ENCODE results near the gene TGM5. TPM values are rescaled to one million over a fixed set of nuclear protein-coding genes. Genes with fewer than 3 reads are reported as not detected.
A peak's percentile ranks its signal among the peaks of the same experiment; 100 is the strongest.

Gene TGM5
- polyA plus RNA-seq, 6 donors from 2014 or later = not detected

DNA sequence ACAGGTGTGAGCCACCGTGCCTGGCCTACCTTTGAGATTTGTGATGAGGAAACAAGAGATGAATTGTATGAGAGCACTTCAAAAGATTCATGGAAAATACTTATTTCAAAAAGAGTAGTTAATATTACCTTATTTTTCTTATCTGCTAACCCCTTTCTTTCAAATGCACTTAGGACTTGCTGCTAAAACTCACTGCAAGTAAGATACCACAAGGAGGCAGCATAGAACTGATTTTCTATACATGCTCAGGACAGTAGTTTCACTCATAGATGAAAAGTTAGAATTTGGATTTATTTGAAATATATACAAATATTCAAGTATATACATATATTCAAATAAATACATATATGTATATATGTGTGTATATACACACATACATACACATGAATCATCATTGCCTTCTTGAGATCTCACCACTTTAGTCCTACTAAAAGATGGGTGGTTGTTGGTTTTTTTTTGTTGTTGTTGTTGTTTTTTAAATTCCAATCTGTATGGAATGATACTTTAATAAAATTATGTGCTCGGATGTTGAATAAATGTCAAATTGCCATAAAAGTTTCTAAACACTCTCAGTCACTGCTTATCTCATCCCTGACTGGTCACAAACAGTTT, 79.1 kb downstream of the TGM5 start:
- Mint-ChIP-seq H3K4me3 (peak overlapping the region in 7 of 8 donors; percentile 62 to 97 (median 76)), H3K36me3 (peaks cover 15 to 36% of the 10 kb centered on the region in 2 donors), H3K9me3 (no peaks in the 10 kb centered on the region), H3K27ac (peak overlapping the region in 5 of 6 donors; percentile 37 to 97 (median 78)), H3K27me3 (no peaks in the 10 kb centered on the region), H3K4me1 (peaks cover 34 to 44% (median 35%) of the 10 kb centered on the region in 3 donors)
- DNase-seq = peak; percentile 26
- ATAC-seq (ENCODE audit: low read depth in 2 of 2) = no peak

DNA sequence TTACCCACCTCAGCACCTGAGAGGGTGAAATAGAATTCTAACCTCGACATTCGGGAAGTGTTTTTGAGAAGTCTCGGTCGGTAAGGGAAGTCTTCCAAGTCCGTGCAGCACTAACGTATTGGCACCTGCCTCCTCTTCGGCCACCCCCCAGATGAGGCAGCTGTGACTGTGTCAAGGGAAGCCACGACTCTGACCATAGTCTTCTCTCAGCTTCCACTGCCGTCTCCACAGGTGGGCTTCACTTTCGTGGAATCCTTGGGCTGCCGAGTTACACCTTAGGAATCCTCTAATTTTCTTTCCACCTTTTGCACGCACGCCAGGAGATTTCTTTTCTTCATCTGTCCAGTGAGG, 80.8 kb downstream of the TGM5 start:
- Mint-ChIP-seq H3K9me3 (no peaks in the 10 kb centered on the region), H3K4me3 (peak overlapping the region; percentile 94 to 97 (median 96)), H3K4me1 (peaks cover 31 to 41% (median 31%) of the 10 kb centered on the region in 3 donors), H3K27ac (peak overlapping the region; percentile 95 to 99 (median 97)), H3K27me3 (no peaks in the 10 kb centered on the region), H3K36me3 (peaks cover 6 to 25% of the 10 kb centered on the region in 2 donors)
- ATAC-seq (ENCODE audit: low read depth in 2 of 2) = peak; percentile 11 to 30
- DNase-seq = no peak

DNA sequence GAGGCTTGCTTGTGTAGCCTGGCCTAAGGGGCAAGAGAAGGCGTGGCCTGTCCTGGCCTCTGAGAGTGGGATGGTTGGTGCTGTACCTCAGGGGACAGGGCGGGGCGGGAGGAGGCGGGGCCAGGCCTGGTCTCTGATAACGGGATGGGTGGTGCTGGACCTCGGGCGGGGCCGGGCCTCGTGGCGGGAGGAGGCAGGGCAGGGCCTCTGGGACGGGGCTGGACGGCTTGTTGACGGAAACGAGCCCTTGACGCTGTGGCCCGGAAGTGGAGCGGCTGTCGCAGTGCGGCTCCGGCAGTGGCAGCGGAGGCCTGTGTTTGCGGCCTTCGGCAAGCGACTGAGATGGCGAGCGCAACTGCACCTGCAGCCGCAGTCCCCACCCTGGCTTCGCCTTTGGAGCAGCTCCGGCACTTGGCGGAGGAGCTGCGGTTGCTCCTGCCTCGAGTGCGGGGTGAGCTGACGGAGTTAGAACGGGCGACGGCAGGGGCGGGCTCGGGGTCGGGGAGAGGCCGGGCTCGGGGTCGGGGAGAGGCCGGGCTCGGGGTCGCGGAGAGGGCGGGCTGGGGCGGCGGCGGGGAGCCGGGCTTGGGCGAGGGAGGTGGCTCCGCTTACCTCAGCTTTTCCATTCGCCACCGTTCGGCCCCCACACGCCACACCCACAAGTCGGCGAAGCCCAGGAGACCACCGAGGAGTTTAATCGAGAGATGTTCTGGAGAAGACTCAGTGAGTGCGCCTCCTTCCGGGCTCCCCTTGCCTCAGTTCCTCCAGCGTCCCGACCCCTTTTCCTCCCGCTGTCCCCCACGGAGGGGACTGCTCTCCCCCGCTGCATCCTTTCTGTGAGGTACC, 81.3 kb downstream of the TGM5 start, which contains the start of gene CCNDBP1:
Gene CCNDBP1 (plus strand): TSS at position 247 of the 846 bp plus-strand sequence. CDS start 96 bp downstream, at position 343.
- Mint-ChIP-seq H3K9me3 (no peaks in the 10 kb centered on the region), H3K4me3 (peak within 1 kb of the TSS; percentile 94 to 97 (median 96)), H3K27ac (peak within 1 kb of the TSS; percentile 95 to 99 (median 97)), H3K27me3 (no peaks in the 10 kb centered on the region), H3K36me3 (peaks cover under 1 to 19% of the 10 kb centered on the region in 2 donors), H3K4me1 (peaks cover 30 to 41% (median 31%) of the 10 kb centered on the region in 3 donors)
- peak; percentile 86 to 87 for ATAC-seq (ENCODE audit: low read depth in 2 of 2)
- DNase-seq = peak; percentile 89

DNA sequence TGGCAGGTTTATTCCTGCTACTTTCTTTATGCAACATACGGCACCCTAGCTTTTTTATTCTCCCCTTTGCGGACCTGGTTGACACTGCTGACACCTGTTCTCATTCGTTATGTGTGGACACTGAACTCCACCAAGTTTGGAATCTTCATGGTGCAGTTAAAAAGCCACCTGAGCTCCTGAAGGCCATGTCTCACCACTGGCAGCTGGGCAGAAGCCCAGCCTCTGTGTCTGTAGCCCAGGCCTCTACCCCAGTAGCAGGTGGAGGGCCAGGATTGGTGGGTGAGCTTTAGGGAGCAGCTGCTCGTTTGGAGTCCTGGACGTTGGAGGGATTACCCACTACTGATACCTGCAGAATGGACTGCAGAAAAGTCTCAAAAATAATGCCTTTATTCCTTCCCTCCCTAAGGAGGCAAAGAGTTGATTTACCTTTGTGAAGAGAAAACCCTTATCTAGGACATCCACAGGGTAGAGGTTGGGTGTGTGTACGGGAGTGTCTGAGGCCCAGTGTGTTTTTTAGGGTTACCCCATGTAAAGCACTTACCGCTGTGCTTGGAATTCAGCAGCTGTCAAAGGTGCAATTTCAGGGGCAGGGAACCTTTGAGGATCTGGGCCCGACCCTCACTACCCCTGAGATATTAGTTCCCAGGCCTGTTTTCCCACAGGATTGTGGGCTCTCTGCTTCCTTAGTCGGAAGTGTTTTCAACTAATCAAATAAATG, 82.2 kb downstream of the TGM5 start:
- DNase-seq (no peak), ATAC-seq (ENCODE audit: low read depth in 2 of 2) (no peak)
- H3K27ac Mint-ChIP-seq = peak overlapping the region; percentile 94 to 99 (median 97)
- peak overlapping the region; percentile 94 to 97 (median 96) for H3K4me3 Mint-ChIP-seq
- H3K9me3 Mint-ChIP-seq = no peaks in the 10 kb centered on the region
- H3K36me3 Mint-ChIP-seq = peaks cover 0 to 13% of the 10 kb centered on the region in 2 donors
- H3K27me3 Mint-ChIP-seq = no peaks in the 10 kb centered on the region
- H3K4me1 Mint-ChIP-seq = peaks cover 28 to 38% (median 29%) of the 10 kb centered on the region in 3 donors

DNA sequence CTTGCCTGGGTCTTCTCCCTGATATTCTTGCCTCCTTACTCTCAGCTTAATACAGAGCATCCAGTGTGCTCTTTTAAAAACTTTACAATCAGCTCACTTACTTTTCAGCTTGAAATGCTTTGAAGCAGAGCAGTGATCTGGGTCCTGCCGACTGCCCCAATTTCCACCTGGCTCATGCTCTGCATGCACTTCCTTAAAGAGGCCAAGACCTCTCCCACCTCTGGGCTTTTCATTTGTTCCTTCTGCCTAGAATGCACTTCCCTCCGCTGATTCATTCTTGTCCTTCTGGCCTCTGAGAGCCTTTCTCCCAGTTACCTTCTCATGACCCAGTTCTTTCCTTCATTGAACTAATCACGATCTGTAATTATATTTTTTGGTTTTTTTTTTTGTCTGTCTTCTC, 83.5 kb downstream of the TGM5 start:
- H3K4me1 Mint-ChIP-seq = peaks cover 22 to 31% (median 23%) of the 10 kb centered on the region in 3 donors
- peak overlapping the region in 2 of 8 donors; percentile 43 to 97 for H3K4me3 Mint-ChIP-seq
- H3K36me3 Mint-ChIP-seq = peaks cover 0 to 7% of the 10 kb centered on the region in 2 donors
- no peak for DNase-seq
- H3K27me3 Mint-ChIP-seq = no peaks in the 10 kb centered on the region
- ATAC-seq (ENCODE audit: low read depth in 2 of 2) = no peak
- peak overlapping the region in 5 of 6 donors; percentile 6 to 88 (median 78) for H3K27ac Mint-ChIP-seq
- no peaks in the 10 kb centered on the region for H3K9me3 Mint-ChIP-seq

Other genes with a start within 250 kb of the TGM5 start
- gene UBR1, start 160.9 kb downstream of the TGM5 start, polyA plus RNA-seq (ENCODE audit: low read depth in 6 of 6) = 10 to 100 TPM; 16.7 to 32.8 (median 20.5) TPM
- gene TMEM62, start 133.3 kb downstream of the TGM5 start, polyA plus RNA-seq (ENCODE audit: low read depth in 6 of 6) = 10 to 100 TPM; 17.2 to 27.8 (median 25.2) TPM
- gene CCNDBP1, start 81.5 kb downstream of the TGM5 start, polyA plus RNA-seq (ENCODE audit: low read depth in 6 of 6) = 100 to 1,000 TPM; 188 to 255 (median 234) TPM
- under 1 TPM in 1 of 6 donors, not detected in 5; 0.17 TPM for gene EPB42, start 45.9 kb downstream of the TGM5 start, polyA plus RNA-seq (ENCODE audit: low read depth in 6 of 6)
- not detected for gene TGM7, start 35.3 kb upstream of the TGM5 start, polyA plus RNA-seq (ENCODE audit: low read depth in 6 of 6)
- gene LCMT2, start 63.6 kb upstream of the TGM5 start, polyA plus RNA-seq (ENCODE audit: low read depth in 6 of 6) = 1 to 10 TPM; 1.8 to 5.9 (median 4.7) TPM
- gene ZSCAN29, start 104.1 kb upstream of the TGM5 start, polyA plus RNA-seq (ENCODE audit: low read depth in 6 of 6) = 10 to 100 TPM in 2 of 6 donors, 1 to 10 TPM in 4; 3.9 to 14.2 (median 9.7) TPM
- gene TUBGCP4, start 104.2 kb upstream of the TGM5 start, polyA plus RNA-seq (ENCODE audit: low read depth in 6 of 6) = 10 to 100 TPM in 5 of 6 donors, 1 to 10 TPM in 1; 3.1 to 16.5 (median 11.3) TPM
- 10 to 100 TPM in 4 of 6 donors, 1 to 10 TPM in 2; 9.2 to 13.7 (median 11.4) TPM for gene TP53BP1, start 226.2 kb upstream of the TGM5 start, polyA plus RNA-seq (ENCODE audit: low read depth in 6 of 6)

Data from naive B cell (primary cell).